Neural progenitor cell (in vitro differentiated cells): ENCODE data around the gene TMEM165.

Experiments
- CTCF ChIP-seq: fragments of 200-600 bp; sonication (generic); IDR thresholded peaks from 2 replicates; pipeline ENCODE4 v1.5.1; 2017; ENCODE audit warnings: antibody characterized with exemption, mild to moderate bottlenecking
- EZH2phosphoT487 ChIP-seq: fragments of 200-600 bp; sonication (generic); IDR thresholded peaks from 2 replicates; pipeline ENCODE4 v1.6.1; 2017; ENCODE audit warnings: antibody characterized with exemption

GRCh38 chr4:55396308-55397125, 760 bp downstream of the TMEM165 start:
- TF ChIP-seq EZH2phosphoT487 (no peak), CTCF (no peak)
